Stimulated activated CD8-positive, alpha-beta memory T cell treated with anti-CD3 and anti-CD28 coated beads, Interleukin-7, amount 100 ng/mL, for 4 hours (primary cell): ENCODE results near the gene NKX2-1.
"Not testable (repeated sequence)": the region's sequence is repeated elsewhere in the genome, so short reads cannot be mapped to it uniquely, and the experiment has no call there.

Source experiments
- DNase-seq, 2 donors: peaks; one replicate each; pipeline ENCODE4 v3.0.0-alpha.2; 2020; ENCODE audit warnings: low read depth in 2 of 2

The NKX2-1 gene

DNA sequence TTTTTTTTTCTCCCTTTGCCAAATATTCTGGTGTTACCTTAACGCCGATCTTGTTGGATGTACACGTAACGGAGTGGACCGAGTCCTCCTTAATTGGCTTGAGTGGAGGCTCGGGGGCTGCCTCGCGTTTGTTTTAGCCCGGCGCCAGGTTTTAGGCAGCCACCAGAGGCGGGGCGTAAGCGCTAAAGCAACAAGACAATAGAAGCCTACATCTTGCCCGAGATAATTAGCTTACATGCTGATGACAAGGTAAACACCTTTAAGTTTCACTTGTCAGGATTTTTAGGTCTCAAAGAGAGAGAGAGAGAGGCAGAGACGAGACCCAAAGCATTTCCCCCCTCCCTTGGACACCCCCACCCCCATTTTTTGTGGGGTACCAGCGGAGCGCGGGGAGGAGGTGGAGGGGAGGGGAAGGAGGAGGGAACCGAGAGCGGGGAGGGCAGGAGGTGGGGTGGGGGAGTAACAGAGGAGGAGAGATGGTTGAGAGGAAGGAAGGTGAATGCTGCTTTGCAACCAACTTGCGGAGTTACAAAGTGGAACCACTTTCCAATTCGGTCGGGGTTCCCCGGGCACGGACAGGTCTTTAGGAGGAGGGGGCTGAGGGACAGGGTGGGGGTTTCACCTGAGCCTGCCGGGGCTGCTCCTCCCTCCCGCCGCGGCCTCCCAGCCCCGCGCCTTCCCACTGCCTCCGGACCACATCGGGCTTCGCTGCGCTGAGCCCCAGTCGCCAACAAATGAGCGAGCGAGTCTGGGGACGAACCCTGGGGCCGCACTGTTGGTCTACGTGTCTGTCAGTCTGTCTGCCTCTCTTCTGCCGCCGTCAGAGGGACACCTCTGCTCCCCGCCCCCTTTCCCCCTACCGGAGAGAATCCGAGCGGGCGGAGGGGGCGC is at the start of gene NKX2-1:
Gene NKX2-1 (minus strand): TSS at position 802 of the 891 bp plus-strand sequence. CDS start 103 bp downstream, at position 699.
- DNase-seq: no peak

DNA sequence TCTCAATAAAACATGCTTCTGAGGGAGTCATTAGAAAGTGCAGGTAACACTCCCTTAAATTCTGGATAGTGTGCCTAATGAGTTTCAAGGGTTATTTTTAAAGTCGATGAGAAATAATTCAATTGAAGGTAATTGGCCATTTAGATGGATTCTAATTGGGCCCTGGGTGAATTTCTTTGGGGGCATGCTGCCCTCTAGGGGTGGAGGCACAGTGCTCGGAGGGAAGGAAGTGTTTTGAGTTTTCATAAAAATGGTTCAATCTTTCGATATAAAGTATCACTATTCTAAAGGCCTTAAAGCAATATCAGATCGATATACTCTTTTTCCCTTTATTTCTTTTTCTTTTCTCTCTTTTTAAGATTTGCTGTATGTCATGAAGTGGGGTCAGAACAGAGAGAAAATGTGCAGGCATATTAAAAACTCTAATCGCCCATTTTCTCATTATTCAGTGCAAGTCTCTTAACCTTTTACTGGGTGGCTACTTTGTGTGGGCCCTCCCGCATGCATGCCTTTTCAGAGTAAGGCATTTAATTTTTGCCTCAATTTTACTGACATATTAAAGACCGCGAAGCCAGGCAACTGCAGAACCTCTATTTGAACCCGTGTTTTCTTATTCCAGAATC is 36.9 kb upstream of the NKX2-1 start:
- DNase-seq: no peak

DNA sequence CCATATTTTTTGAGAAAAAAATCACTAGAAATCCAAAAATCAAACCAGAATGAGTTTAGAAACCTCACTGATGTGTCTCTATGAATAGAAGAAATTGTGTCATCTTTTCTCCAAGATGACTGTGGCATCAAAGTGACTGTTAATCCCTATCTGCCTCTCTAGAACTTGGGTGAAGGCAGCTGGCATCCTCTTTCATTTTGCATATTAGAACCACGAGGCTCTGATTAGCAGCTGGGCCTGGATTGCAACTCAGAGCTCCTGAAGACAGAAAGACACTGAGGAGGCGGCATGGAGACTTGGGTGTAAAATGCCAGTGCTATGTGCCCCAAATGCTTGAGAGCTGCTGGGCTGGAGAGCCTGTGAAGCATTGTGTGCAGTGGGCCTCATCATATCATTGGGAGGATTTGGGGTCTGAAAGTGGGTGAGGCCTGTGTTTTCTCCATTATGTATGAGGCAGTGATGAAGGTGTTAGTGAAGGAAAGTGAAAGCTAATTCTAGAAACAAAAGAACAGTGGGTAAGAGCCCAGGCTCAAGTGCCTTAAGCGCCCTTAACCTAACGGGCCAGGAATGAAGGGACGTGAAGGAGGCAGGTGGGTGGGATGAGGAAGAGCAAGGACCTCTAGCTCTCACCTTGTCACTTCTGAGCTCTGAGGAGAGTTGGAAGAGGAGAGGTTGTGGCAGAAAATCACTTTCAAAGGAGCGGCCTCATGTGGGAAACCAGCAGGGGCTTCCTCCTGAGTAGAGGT is 36.1 kb upstream of the NKX2-1 start:
- DNase-seq: no peak

DNA sequence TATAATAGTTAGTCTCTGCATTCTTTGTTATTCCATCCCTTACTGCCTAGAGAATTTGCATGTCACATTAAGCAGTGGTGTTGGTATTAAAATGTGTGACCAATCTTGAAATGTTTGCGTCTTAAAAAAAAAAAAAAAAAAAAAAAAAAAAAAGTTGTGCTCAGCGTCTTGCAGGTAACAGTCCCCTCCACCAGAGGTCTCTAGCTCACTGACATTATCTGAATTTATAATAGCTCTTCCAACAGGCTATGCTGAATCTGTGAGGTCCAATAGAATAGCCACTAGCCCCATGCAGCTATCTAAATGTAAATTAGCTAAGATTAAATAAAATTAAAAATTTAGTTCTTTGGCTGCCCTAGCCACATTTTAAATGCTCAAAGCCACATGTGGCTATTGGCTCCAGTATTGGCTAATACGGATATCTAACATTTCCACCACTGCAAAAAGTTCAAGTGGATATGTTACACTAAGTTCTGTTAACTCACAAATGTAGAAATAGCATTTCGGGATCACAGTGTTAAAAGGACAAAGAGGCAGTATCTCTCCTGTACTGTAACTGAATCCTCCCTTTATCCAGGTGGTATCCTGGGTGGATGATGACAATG is 33.7 kb upstream of the NKX2-1 start:
- DNase-seq: no peak

DNA sequence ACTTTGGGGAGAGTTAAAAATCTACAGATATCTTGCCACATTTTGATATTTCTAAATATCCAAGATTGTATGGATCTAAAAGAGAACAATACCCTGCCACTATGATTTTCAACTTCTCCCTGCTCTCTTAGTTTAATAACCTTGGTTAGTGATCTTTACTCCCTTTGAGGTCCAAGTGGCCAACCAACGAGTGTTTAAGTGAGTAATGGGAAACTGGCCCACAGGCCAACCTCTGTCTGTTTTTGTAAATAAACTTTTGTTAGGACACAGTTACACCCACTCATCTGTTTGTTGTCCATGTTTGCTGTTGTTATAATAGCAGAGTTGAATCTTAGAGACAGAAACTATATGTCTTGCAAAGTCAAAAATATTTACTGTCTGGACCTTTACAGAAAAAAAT is 30.9 kb upstream of the NKX2-1 start:
- no peak for DNase-seq

DNA sequence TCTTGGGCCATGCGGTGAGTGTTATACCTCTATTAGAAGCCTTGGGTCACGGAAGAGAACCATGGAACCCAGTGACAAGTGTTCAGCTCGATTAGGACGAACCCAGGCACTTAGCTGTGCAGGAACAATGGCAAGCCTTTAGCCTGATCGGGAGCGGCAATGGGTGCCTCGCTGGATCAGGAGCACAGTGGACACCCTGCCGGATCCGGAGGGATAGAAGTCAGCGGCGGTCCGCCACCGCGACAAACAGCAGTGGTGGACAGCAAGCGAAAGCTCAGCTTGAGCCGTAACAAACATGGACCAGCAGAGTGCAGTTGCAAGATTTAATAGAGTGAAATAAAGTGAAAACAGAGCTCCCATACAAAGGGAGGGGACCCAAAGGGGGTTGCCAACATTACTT is 24.2 kb upstream of the NKX2-1 start:
- not testable (repeated sequence) for DNase-seq

DNA sequence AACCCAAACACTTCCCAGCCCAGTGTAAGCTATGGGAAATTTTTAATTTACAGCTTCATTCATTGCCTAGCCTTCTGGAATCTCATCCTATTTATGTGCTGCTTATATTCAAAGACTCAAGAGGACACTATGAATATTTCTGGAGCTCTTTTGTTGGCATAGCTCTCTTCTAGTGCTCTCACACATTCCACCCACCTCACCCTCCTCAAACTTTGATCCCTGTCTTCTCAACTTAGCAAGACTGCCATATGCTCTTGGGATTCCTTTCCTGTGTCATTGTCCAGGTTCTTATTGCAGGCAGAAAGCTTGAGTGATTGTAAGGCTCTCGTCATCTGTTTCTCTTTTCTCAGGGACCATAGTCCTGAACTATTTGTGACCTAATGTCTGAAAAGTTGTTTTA is 18.0 kb upstream of the NKX2-1 start:
- DNase-seq: no peak

DNA sequence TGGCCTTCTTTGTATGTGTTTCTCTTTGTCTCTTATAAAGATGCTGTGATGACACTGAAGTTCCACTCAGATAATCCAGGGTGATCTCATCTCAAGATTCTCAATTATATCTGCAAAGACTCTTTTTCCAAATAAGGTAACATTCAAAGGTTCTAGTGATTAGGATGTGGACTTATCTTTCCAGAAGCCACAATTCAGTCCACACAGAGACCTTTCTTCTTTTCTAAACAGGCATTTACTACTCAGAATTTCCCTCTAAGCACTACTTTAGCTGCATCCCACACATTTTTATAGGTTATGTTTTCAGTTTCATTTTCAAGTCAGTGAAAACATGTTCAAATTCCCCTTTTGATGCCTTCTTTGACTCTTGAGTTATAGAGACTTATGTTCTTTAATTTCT is 9.0 kb upstream of the NKX2-1 start:
- no peak for DNase-seq

DNA sequence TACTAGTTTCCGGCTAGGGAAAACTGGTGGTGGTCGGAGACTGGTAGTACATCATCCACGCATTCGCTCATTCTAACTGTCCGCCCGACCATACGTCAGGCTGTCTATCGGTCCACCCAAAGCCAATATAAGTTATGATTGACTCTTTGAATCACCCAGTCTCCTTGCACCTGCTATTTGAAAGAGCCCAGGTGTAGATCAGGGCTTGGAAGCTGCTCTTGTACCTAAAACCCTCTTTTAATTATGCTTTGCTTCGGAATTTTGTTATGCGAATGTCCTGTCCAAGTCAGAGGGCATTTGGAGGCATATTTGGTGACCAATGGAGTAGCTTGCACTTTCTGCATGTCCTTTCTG is 5.7 kb upstream of the NKX2-1 start:
- DNase-seq: no peak

DNA sequence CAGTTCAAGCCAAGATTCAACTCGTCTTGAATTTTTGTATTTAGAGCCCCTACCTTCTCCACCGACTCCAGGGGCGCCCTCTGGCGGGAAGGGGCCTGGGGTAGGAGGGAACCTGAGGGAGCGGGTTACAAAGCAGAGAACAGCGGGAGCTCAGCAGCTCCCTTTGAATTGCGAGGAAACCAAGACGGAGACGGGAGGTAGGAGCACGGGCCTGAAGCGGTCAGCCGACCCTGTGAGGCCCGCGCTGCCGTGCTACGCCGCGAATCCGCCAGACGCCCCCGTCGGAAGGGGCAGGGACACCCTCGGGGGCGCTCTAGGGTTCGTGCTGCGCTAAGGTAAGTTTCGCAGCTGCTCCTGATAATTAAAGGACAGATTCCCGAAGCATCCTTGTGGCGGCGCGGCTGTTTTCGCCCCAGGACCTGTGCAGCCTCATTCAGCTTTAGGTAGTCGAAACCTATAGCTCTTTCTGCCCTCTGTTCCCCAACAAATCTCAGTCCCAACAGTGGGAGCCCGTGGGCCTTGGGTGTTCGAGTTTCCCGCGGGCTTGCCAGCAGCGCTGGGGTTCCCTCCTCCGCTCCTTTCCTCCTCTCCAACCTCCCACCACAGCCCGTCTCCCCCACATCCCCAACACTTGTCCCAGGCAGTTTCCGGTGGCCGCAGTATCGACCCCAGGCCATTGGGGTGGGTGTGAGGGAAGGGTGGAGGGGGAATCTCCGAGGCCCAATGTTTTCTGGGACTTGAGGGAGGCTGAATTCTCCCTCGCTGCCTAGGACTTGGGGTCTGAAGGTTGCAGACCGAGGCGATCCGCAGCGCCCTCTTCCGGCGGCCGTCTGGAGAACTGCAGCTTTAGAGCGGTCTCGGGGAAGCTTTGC is 5.1 kb upstream of the NKX2-1 start:
- no peak for DNase-seq

DNA sequence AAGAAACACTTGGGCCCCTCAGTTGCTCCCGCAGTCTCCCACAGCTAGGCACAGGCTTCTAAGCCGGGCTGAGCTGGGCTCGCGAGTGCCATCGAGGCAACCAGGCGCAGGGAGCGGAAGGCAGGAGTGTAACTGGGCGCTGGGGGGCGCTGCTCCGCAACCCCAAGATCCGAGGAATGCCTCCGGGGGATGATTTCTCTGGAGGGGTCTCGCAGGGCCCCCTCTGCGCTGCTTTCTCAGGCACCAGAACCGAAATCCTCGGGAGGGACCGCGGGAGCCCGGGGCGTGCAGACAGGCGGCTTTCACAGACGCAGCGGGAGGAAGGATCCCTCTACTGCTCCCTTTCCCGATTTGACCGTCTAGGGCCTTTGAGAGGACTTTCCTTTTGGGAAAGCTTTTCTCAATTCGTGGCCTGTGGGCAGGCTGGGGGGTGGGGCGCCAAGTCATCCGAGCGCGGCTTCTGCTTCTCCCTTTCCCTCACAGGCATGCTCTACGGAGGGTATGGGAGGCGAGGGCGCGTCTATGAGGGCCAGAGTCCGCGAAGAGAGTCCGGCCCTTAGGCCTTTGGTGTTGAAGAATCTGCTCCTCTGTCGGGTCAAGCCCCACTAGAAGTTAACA is 4.3 kb upstream of the NKX2-1 start:
- DNase-seq: no peak

DNA sequence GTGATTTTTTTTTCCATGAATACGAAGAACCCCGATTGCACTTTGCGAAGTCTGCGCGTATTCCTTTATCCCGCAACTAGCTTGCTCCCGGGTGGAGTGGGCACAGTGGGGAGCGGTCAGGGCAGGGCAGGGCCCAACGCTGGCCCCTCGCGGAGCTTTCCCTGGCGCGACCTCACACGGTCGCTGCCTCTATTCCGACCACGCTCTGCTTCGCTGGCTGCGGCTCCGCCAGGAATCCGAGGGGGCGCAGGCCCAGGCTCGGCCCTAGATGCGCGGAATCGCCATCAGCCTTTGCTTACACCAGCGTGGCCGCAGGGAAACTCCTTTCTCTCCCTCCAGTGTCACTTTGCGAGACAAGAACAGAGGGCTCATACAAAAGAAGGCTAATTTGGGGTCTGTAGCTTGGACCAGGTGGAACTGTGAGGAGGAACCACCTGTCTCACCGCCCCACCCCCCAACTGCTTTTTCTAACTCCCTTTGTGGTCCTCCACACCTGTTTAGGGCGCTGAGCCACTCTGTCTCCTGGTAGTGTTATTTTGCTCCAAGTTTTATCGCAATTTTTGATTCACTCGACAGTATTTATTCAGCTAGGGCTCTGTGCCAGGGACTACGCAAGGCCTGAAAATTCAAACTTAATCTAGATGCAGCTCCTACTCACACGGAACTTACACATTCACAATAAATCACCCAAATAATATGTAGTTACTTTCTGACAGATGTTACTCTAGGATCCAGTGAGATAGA is 3.1 kb upstream of the NKX2-1 start:
- no peak for DNase-seq

DNA sequence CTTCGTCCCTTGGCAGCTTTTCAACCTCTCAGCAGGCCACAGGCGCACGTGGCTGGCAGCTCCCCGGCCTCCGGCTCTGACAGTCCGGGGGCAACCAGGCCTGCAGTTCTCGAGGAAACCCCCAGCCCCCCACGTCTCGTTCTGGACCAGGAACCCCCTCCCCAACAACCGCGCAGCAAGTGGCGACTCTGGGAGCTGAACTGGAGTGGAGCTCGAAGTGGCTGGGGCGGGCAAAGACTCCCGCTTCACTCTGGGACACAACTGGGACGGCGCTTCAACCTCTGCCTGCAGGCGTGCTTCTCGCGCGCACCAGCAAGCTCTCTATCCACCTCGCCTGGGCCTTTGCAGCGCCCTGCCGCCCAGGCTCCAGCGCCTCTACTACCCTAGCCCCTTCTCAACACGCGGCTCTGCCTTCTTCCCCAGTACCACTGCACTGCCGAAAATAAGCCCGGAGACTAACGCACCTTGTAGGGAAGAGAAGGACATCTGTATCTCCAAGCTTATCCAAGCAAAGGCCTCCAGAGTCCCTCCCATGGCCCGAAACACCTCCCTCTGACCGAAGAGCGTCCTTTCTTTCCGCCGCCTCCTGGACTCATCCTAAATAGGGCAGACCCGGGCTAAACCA is 2.4 kb upstream of the NKX2-1 start:
- no peak for DNase-seq

DNA sequence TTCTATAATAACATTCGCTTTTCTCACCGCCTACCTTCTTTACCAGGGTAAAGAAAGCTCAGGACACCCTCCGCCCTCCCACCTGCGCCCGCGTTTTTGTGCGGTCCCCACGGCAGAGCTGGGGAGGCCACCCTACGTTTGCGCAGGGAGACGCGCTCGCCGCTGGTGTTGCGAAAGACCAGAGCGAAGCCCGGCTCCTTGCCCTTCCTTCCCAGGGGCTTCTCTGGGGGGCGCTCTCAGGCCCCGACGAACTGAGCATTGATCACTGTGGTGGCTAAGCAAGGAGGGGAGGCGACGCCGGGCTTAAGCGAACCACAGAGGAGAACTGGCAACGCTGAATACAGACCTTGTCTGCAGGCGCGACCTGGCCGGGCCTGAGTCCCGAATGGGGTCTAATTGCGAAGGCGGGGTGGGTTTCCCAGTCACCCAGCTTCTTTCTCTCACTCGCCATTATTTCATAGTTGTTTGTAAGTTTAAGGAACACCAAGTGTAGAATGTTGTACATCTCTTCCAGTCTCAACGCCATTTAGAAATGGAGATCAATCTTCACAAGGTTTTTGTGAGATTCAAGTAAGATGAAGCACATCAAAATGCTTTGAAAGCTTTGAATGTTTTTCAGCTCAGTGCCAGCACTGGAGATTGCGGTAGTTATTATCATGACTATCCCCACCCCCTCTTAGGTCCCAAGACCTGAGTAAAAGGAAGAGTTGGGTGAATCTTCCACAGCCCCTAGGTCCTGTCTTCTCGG is 1.7 kb upstream of the NKX2-1 start:
- DNase-seq: no peak

DNA sequence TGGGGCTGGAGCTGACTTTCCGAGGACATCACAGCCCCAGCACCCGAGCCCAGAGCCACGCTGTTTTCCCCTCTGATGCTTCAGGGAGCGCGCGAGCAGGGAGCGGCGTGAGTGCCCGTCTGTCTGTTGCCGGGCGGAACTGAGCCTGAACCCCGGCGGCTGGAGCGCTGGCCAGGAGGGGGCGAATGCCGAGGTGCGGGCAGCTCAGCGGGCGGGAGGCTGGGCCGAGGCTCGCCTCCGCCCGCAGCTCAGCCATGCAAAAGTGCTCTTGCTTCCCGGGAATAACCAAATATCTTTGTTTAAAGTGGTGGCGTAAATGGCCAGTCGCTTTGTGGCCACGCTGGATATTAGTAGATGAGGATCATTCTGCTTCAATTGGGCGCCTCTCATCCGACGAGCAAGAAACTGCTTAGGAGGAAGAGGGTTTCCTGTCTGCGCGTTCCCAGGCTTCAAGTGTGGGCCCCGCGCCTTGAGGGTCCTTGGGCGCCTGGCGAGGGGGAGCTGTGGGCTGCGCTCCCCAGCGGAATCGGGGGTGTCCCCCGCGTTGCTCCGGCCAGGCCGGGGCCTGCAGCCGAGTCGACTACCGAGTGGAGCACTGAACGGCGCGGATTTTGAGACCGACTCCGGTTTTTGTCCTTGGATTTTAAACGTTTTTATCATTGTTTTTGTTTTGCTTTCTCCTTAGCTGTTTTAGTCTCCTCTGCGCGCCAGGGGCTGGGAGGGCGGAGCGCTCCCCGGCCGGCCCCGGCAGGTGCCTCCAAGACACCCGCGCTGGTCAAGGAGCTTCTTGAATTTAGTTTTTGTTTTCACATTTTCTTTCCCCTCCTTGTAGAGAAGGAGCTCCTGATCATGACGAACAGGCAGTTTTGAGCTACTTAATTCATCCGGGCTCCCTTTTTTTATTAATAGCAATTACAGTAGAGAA is 831 bp upstream of the NKX2-1 start:
- DNase-seq: no peak

DNA sequence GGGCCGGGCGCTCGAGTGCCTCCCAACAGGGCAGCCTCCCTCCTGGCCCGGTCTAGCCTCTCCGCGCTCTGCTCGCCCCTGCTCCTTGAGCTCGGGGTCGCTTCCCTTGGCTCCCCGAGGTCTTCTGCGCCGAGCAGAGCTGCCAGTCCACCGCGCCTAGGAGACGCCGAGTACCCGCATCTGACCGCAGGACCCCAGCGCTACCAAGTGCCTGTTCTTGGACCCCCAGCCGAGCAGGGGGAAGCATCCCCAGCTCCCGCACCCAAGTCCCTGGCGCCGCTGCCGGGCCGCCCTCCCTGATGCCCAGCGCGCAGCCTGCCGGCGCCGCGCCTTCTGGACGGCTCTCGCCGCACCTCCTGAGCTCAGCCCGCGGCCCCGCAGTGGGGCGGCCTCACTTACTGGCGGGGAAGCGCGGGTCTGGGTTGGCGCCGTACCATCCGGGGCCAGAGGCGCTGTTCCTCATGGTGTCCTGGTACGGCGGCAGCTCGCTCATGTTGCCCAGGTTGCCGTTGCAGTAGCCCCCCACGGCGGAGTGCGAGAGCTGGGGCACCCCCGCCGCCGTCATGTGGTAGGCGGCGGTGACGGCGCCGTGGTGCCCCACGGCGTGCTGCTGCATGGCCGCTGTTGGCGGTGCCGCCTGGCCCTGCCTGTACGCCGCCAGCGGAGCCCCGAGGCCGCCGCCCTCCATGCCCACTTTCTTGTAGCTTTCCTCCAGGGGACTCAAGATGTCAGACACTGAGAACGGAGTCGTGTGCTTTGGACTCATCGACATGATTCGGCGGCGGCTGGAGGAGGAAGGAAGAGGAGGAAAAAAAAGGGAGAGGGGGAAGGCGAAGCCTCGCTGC is 1.2 kb downstream of the NKX2-1 start:
- no peak for DNase-seq

DNA sequence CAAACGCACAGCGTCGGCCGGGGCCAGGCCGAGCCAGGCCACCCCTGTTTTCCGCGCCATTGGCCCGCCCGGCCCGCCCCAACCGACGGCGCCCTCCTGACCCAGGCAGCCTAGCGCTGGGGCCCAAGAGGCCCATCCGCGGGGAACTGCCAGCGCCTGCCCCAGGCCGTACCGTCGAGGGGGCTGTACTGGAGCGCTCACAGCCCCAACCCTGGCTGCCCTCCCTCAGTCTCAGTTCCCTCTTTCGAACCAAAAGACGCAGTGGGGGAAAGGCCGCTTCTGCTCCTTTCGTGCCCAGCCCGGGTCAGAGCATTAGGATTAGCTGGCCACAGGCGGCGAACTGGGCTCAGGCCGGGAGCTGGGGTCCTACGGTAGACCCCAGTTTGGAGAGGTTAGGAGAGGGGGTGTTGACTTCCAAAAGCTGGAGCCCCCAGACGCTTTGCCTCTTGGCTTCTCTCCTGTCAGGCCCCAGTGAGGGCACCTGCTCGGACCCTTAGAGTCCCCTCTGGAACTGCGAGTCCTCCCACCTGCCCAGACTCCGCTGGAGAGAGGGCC is 1.9 kb downstream of the NKX2-1 start:
- no peak for DNase-seq
